BJ (cell line): ENCODE results near the gene DNAAF9. TPM values are rescaled to one million over a fixed set of nuclear protein-coding genes. Genes with fewer than 3 reads are reported as not detected.

ENCODE experiments used
- CTCF ChIA-PET: fragments of 350-600 bp; formaldehyde crosslinking; extraction: SDS; loops from one replicate; lab custom pipeline; 2021; ENCODE audit warnings: antibody characterized with exemption, inconsistent platforms; lab: Yijun Ruan, JAX
- POLR2A ChIA-PET: fragments of 300-600 bp; sonication (Branson Sonifier 250); formaldehyde crosslinking; extraction: SDS; loops from one replicate; lab custom pipeline; 2021; ENCODE audit warnings: antibody characterized with exemption; lab: Charles Lee
- DNase-seq: peaks from one replicate; pipeline ENCODE4 v3.0.0-alpha.2; 2011; ENCODE audit warnings: low read depth
- H3K27me3 ChIP-seq: 2 replicates; pipeline ENCODE4 v1.6.0; 2011; ENCODE audit warnings: low read length; ENCODE audit not compliant: control insufficient read depth, insufficient read depth
- H3K36me3 ChIP-seq: 2 replicates; pipeline ENCODE4 v1.5.1; 2011; ENCODE audit warnings: low read length; ENCODE audit not compliant: control insufficient read depth, insufficient read depth
- H3K4me3 ChIP-seq: 2 replicates; pipeline ENCODE4 v1.5.1; 2011; ENCODE audit warnings: low read depth, mild to moderate bottlenecking, control low read depth, low read length
- polyA plus RNA-seq: library from polyadenylated mRNA; depleted of rRNA; stranded (reverse); fragments of >200 nt; gene quantifications from 2 replicates; pipeline ENCODE4 v1.2.3, GENCODE V29; 2011
- TF ChIP-seq, protein P1 (sequence below): IDR thresholded peaks from 2 replicates; pipeline ENCODE4 v1.5.1; 2011; ENCODE audit warnings: low read depth, mild to moderate bottlenecking, control low read depth, inconsistent platforms, low read length, moderate library complexity; ENCODE audit not compliant: insufficient read depth

DNAAF9 gene
- polyA plus RNA-seq, 1 experiment, result 10.0 TPM

DNA sequence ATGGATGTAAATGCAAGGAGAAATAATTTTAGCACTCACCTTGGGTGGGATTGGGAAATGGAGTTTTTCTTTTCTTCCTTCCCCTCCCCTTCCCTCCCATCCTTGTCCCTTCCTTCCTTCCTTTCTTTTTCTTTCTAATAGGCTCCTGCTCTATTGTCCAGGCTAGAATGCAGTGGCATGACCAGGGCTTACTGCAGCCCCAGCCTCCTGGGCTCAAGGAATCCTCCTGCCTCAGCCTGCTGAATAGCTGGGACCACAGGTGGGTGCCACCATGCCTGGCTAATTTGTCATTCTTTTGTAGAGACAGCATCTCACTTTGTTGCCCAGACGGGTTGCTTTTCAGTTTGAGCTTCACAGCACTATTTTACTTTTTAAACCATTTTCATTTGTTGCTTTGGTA is 41.9 kb upstream of the DNAAF9 start:
- DNase-seq, result no peak
- POLR2A ChIA-PET, result no interaction called here
- no peaks in the 10 kb centered on the region for H3K36me3 ChIP-seq
- CTCF ChIA-PET, result interaction anchor here (1.2 kb wide), 1 partner anchor 12 kb away, joined by 5 read pairs; no protein-coding TSS in a partner anchor
- TF ChIP-seq, protein P1, sequence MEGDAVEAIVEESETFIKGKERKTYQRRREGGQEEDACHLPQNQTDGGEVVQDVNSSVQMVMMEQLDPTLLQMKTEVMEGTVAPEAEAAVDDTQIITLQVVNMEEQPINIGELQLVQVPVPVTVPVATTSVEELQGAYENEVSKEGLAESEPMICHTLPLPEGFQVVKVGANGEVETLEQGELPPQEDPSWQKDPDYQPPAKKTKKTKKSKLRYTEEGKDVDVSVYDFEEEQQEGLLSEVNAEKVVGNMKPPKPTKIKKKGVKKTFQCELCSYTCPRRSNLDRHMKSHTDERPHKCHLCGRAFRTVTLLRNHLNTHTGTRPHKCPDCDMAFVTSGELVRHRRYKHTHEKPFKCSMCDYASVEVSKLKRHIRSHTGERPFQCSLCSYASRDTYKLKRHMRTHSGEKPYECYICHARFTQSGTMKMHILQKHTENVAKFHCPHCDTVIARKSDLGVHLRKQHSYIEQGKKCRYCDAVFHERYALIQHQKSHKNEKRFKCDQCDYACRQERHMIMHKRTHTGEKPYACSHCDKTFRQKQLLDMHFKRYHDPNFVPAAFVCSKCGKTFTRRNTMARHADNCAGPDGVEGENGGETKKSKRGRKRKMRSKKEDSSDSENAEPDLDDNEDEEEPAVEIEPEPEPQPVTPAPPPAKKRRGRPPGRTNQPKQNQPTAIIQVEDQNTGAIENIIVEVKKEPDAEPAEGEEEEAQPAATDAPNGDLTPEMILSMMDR, result no peak
- H3K27me3 ChIP-seq, result peaks cover 7% of the 10 kb centered on the region
- no peak overlapping the region for H3K4me3 ChIP-seq

GRCh38 chr20:3447321-3447720 is 39.9 kb upstream of the DNAAF9 start:
- POLR2A ChIA-PET, result no interaction called here
- CTCF ChIA-PET, result interaction anchor here (0.5 kb wide), 1 partner anchor 21 kb away, joined by 3 read pairs; no protein-coding TSS in a partner anchor
- H3K4me3 ChIP-seq, result no peak overlapping the region
- DNase-seq, result no peak
- H3K36me3 ChIP-seq, result no peaks in the 10 kb centered on the region
- TF ChIP-seq, protein P1, result no peak
- H3K27me3 ChIP-seq, result peaks cover 2% of the 10 kb centered on the region

DNA sequence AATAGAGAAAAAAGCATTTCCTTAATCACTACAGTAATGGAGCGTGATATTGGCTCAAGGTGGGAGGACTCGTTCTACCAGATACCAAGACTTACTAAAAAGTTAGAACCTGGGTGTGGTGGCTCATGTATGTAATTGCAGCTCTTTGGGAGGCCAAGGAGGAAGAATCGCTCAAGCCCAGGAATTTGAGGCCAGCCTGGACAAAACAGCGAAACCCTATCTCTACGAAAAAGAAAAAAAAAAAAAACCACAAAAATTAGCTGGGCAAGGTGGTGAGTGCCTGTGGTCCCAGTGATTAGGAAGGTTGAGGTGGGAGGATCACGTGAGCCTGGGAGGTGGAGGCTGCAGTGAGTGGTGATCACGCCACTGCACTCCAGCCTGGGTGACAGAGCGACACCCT is 39.3 kb upstream of the DNAAF9 start:
- H3K36me3 ChIP-seq, result no peaks in the 10 kb centered on the region
- ChIA-PET CTCF (interaction anchor here (0.5 kb wide), 1 partner anchor 21 kb away, joined by 3 read pairs; no protein-coding TSS in a partner anchor), POLR2A (no interaction called here)
- H3K27me3 ChIP-seq, result peaks cover 2% of the 10 kb centered on the region
- TF ChIP-seq, protein P1, result no peak
- no peak for DNase-seq
- no peak overlapping the region for H3K4me3 ChIP-seq

DNA sequence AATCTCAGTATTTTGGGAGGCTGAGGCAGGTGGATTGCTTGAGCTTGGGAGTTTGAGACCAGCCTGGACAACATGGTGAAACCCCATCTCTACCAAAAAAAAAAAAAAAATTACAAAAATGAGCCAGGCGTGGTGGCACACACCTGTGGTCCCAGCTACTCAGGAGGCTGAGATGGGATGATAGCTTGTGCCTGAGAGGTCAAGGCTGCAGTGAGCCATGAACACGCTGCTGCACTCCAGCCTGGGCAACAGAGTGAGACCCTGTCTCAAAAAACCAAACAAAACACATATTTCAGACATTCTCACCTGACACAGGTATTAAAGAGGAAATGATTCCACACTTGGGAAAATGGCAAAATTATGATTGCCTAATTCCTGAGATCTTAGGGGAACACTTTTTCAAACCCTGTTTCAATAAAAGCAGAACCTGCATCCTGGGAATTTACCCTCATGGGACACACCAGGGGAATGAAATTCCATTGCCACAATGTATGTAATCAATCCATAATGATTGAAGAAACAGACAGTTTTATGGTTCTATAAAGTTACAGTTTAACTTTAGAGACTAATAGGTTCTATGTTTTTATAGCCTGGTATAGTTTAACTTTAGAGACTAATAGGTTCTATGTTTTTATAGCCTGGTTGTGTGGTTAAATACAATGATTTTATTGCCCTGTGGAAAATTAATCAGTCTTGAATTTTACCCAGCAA is 29.6 kb upstream of the DNAAF9 start:
- no peak overlapping the region for H3K4me3 ChIP-seq
- H3K27me3 ChIP-seq, result peaks cover 3% of the 10 kb centered on the region; the same call in 1 of the 2 replicates
- no peaks in the 10 kb centered on the region for H3K36me3 ChIP-seq
- CTCF ChIA-PET, result interaction anchor here (1.0 kb wide), 1 partner anchor 29 kb away, joined by 3 read pairs; no protein-coding TSS in a partner anchor
- no peak for DNase-seq
- TF ChIP-seq, protein P1, result no peak
- POLR2A ChIA-PET, result no interaction called here

DNA sequence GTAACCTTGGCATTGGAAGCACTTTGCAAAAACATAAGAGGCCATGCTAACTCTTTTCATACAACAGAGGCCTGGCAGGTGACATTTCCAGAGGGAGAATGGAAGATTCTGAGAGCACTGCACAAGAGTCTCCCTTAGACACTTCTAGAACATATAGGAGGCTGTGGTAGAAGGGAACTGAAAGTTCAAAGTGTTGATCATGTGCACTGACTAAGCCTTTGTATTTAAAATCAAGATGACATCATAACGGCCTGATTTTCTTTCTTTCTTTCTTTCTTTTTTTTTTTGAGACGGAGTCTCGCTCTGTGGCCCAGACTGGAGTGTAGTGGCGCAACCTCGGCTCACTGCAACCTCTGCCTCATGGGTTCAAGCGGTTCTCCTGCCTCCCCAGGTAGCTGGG is 26.8 kb upstream of the DNAAF9 start:
- H3K27me3 ChIP-seq, result peaks cover 3% of the 10 kb centered on the region
- TF ChIP-seq, protein P1, result no peak
- DNase-seq, result no peak
- no peak overlapping the region for H3K4me3 ChIP-seq
- ChIA-PET CTCF (no interaction called here), POLR2A (no interaction called here)
- H3K36me3 ChIP-seq, result no peaks in the 10 kb centered on the region
